ENCODE data around the gene LENEP. TPM values are rescaled to one million over a fixed set of nuclear protein-coding genes. Genes with fewer than 3 reads are reported as not detected.
A peak's percentile ranks its signal among the peaks of the same experiment; 100 is the strongest.

The LENEP gene
- total RNA-seq, 1 donor from 2014 or later: not detected

- H3K4me3 Mint-ChIP-seq (ENCODE audit: unreplicated experiment): peak overlapping the region; percentile 35
- no peak overlapping the region for H3K4me3 ChIP-seq (ENCODE audit: insufficient read depth, low read depth, low read length)
- peaks cover 35% of the 10 kb centered on the region for H3K4me1 Mint-ChIP-seq (ENCODE audit: low read depth, unreplicated experiment)
Measured at GRCh38 chr1:154957091-154957657, 36.2 kb upstream of the LENEP start.

GRCh38 chr1:154958036-154958435 lies 35.4 kb upstream of the LENEP start:
- FAIRE-seq (no peak), DNase-seq (ENCODE audit: low read depth) (no peak)
- Mint-ChIP-seq H3K4me1 (ENCODE audit: low read depth, unreplicated experiment) (peaks cover 36% of the 10 kb centered on the region), H3K36me3 (ENCODE audit: low read depth, unreplicated experiment) (peaks cover 8% of the 10 kb centered on the region), H3K4me3 (ENCODE audit: unreplicated experiment) (peak overlapping the region; percentile 42), H3K27me3 (ENCODE audit: low read depth, unreplicated experiment) (no peaks in the 10 kb centered on the region), H3K27ac (ENCODE audit: unreplicated experiment) (peak overlapping the region; percentile 81), H3K9me3 (ENCODE audit: unreplicated experiment) (no peaks in the 10 kb centered on the region)
- peaks cover 36% of the 10 kb centered on the region for H3K79me2 ChIP-seq (ENCODE audit: insufficient read depth, low read length)
- TF ChIP-seq EZH2 (IDR thresholded peaks at IDR 0.05; ENCODE audit: insufficient read depth, low read length): no peak
- no peak overlapping the region for H3K27ac ChIP-seq (ENCODE audit: low read depth, low read length)
- H4K20me1 ChIP-seq (ENCODE audit: insufficient read depth, low read length): peaks cover 20% of the 10 kb centered on the region
- H3K9ac ChIP-seq (ENCODE audit: low read length): peak overlapping the region; percentile 3
- peaks cover 41% of the 10 kb centered on the region for H3K4me1 ChIP-seq (ENCODE audit: insufficient read depth, low read length)
- H2AFZ ChIP-seq (ENCODE audit: low read depth, low read length): no peak overlapping the region
- no peaks in the 10 kb centered on the region for H3K9me3 ChIP-seq (ENCODE audit: insufficient read depth, low read depth, low read length)
- no peak overlapping the region for H3K4me3 ChIP-seq (ENCODE audit: insufficient read depth, low read depth, low read length)
- no peak overlapping the region for H3K4me2 ChIP-seq (ENCODE audit: low read length)
- H3K36me3 ChIP-seq (ENCODE audit: insufficient read depth, low read length): peaks cover 1% of the 10 kb centered on the region
- H3K27me3 ChIP-seq (ENCODE audit: insufficient read depth, low read length): no peaks in the 10 kb centered on the region

More at GRCh38 chr1:154957091-154957657, 36.2 kb upstream of the LENEP start:
- H3K79me2 ChIP-seq (ENCODE audit: insufficient read depth, low read length): peaks cover 40% of the 10 kb centered on the region
- Mint-ChIP-seq H3K27ac (ENCODE audit: unreplicated experiment) (peak overlapping the region; percentile 98), H3K9me3 (ENCODE audit: unreplicated experiment) (no peaks in the 10 kb centered on the region), H3K27me3 (ENCODE audit: low read depth, unreplicated experiment) (no peaks in the 10 kb centered on the region), H3K36me3 (ENCODE audit: low read depth, unreplicated experiment) (peaks cover 9% of the 10 kb centered on the region)
- H3K4me1 ChIP-seq (ENCODE audit: insufficient read depth, low read length): peaks cover 34% of the 10 kb centered on the region
- DNase-seq (ENCODE audit: low read depth) (no peak), FAIRE-seq (no peak)
- H3K9me3 ChIP-seq (ENCODE audit: insufficient read depth, low read depth, low read length): no peaks in the 10 kb centered on the region
- no peak overlapping the region for H2AFZ ChIP-seq (ENCODE audit: low read depth, low read length)
- TF ChIP-seq CTCF (IDR thresholded peaks at IDR 0.05; ENCODE audit: insufficient read depth, low read depth, low read length) (no peak), EZH2 (IDR thresholded peaks at IDR 0.05; ENCODE audit: insufficient read depth, low read length) (no peak)
- H3K9ac ChIP-seq (ENCODE audit: low read length): peak overlapping the region; percentile 86
- peaks cover 26% of the 10 kb centered on the region for H4K20me1 ChIP-seq (ENCODE audit: insufficient read depth, low read length)
- no peaks in the 10 kb centered on the region for H3K27me3 ChIP-seq (ENCODE audit: insufficient read depth, low read length)
- no peaks in the 10 kb centered on the region for H3K36me3 ChIP-seq (ENCODE audit: insufficient read depth, low read length)
- peak overlapping the region; percentile 96 for H3K4me2 ChIP-seq (ENCODE audit: low read length)
- H3K27ac ChIP-seq (ENCODE audit: low read depth, low read length): no peak overlapping the region

GRCh38 chr1:154958681-154959425 lies 34.5 kb upstream of the LENEP start:
- H3K36me3 ChIP-seq (ENCODE audit: insufficient read depth, low read length): peaks cover 7% of the 10 kb centered on the region

More at GRCh38 chr1:154958681-154959425, 34.5 kb upstream of the LENEP start:
- Histone ChIP-seq H3K4me3 (ENCODE audit: insufficient read depth, low read depth, low read length) (no peak overlapping the region), H3K4me1 (ENCODE audit: insufficient read depth, low read length) (peaks cover 45% of the 10 kb centered on the region), H3K79me2 (ENCODE audit: insufficient read depth, low read length) (peaks cover 32% of the 10 kb centered on the region), H3K27me3 (ENCODE audit: insufficient read depth, low read length) (no peaks in the 10 kb centered on the region), H3K4me2 (ENCODE audit: low read length) (no peak overlapping the region), H3K9me3 (ENCODE audit: insufficient read depth, low read depth, low read length) (no peaks in the 10 kb centered on the region), H4K20me1 (ENCODE audit: insufficient read depth, low read length) (peaks cover 21% of the 10 kb centered on the region), H3K27ac (ENCODE audit: low read depth, low read length) (no peak overlapping the region), H3K9ac (ENCODE audit: low read length) (no peak overlapping the region), H2AFZ (ENCODE audit: low read depth, low read length) (no peak overlapping the region)
- no peaks in the 10 kb centered on the region for H3K27me3 Mint-ChIP-seq (ENCODE audit: low read depth, unreplicated experiment)
- FAIRE-seq: no peak
- DNase-seq (ENCODE audit: low read depth): no peak
- H3K27ac Mint-ChIP-seq (ENCODE audit: unreplicated experiment): peak overlapping the region; percentile 81
- peaks cover 9% of the 10 kb centered on the region for H3K36me3 Mint-ChIP-seq (ENCODE audit: low read depth, unreplicated experiment)
- TF ChIP-seq EZH2 (IDR thresholded peaks at IDR 0.05; ENCODE audit: insufficient read depth, low read length) (no peak), CTCF (IDR thresholded peaks at IDR 0.05; ENCODE audit: insufficient read depth, low read depth, low read length) (no peak)
- H3K9me3 Mint-ChIP-seq (ENCODE audit: unreplicated experiment): no peaks in the 10 kb centered on the region
- peak overlapping the region; percentile 42 for H3K4me3 Mint-ChIP-seq (ENCODE audit: unreplicated experiment)
- peaks cover 36% of the 10 kb centered on the region for H3K4me1 Mint-ChIP-seq (ENCODE audit: low read depth, unreplicated experiment)
